GM18951 (cell line): ENCODE measurements around the gene FGF9.

Experiments used
- POLR2A ChIP-seq: IDR thresholded peaks from 4 replicates; pipeline ENCODE4 v1.6.1; 2011; ENCODE audit warnings: mild to moderate bottlenecking; ENCODE audit not compliant: insufficient read length, insufficient read depth; ENCODE audit errors: extremely low read depth
- in situ Hi-C: fragments of 300-500 bp; cut with MboI; formaldehyde crosslinking; loops from one replicate; pipeline ENCODE4 v1.12.0; 2022; ENCODE audit warnings: low sequenced_read_pairs, mixed read lengths, inconsistent platforms; ENCODE audit not compliant: unreplicated experiment

FGF9 gene

DNA sequence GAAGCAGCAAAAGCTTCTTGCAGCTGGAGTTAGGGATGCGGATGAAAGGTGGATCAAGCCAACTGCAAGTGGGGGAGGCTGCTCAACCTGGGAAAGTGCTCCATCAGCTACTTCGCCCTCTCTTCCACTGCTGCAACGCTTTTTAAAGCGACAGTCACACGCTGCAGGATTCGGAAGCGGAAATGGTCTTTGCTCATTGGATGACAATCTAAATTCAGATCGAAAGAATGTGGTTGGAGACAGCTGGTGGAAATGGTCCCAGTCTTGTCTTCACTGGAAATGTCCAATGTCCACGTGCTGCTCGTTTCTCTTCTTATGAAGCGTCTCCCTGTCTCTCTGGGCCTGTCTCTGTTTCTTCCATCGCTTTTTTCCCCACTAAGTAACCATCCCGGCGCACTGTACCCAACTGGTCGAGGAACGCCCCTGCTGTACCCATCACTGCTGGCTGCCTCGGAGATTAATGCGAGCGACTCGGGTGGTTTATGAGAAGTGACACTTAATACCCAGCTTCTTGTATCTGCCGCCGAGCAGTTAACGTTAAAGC lies 2.1 kb upstream of the FGF9 start:
- TF ChIP-seq POLR2A: no peak
- in situ Hi-C loops: no loop called here

DNA sequence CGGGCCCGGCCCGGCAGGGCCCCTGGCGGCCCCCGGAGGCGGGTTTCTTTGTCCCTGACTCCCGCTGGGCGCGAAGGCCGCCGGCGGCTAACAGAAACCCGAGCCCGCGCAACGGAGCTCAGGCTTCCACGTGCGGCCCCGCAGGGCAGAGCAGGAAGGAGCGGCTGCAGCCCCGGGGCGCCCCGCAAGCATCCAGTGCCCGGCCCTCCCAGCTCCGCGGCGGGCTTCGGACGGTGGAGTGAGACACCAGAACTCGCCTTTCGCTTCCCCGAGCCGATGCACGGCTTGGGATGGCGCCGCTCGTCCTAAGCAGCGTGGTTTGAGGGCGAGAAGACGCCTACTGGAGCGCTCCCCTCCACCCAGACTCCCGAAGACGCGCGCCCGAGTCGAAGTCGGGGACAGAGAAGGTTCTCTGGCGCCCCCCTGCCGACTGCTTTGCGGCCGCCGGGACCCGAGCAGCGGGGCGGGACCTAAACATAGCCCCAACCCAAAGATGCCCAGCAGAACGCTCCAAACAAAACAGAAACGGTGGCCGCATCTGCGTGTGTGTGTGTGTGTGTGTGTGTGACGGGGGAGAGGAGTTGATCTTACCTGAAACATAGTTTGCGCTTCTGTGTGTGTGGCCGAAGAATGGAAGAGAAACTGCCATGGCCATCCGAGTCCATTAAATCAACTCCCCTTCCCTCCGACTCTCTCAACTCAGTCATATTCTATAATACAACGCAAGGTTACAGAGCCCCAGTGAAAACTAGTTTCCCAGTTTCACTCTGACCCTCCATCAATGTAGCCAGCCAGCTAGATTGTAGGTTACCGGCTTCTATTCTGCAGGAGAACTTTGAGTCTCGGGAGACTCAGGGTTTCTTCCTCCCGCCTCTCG lies 629 bp upstream of the FGF9 start:
- TF ChIP-seq POLR2A: no peak
- in situ Hi-C loops: no loop called here

DNA sequence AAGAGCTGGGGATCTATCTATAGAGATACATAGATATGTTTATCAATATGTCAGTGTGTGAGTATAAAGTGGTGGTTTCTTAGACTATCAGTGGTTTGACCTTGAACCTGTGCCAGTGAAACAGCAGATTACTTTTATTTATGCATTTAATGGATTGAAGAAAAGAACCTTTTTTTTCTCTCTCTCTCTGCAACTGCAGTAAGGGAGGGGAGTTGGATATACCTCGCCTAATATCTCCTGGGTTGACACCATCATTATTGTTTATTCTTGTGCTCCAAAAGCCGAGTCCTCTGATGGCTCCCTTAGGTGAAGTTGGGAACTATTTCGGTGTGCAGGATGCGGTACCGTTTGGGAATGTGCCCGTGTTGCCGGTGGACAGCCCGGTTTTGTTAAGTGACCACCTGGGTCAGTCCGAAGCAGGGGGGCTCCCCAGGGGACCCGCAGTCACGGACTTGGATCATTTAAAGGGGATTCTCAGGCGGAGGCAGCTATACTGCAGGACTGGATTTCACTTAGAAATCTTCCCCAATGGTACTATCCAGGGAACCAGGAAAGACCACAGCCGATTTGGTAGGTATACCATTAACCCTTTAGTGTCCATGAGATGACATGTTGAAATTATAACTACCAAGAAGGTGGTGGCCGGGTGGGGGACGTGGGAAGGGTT lies 880 bp downstream of the FGF9 start:
- in situ Hi-C loops: no loop called here
- no peak for TF ChIP-seq POLR2A

DNA sequence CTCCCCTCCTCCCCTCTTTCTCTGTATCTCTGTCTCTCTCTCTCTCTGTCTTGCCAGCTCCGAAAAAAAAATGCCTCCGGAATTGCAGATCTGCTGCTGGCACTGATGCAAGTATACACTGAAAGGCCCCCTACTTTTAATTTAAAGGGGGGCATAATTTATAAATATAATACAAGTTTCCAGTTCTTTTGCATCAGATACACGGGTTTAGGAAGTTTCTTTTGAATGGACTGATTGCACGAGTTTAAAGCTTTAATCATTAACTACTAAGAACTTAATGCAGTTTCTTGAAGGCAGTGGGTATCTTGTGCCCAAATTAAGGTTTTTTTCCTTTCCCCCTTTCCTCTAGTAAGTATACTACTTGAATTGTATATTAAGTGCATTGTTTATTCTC lies 1.4 kb downstream of the FGF9 start:
- in situ Hi-C loops: no loop called here
- no peak for TF ChIP-seq POLR2A

DNA sequence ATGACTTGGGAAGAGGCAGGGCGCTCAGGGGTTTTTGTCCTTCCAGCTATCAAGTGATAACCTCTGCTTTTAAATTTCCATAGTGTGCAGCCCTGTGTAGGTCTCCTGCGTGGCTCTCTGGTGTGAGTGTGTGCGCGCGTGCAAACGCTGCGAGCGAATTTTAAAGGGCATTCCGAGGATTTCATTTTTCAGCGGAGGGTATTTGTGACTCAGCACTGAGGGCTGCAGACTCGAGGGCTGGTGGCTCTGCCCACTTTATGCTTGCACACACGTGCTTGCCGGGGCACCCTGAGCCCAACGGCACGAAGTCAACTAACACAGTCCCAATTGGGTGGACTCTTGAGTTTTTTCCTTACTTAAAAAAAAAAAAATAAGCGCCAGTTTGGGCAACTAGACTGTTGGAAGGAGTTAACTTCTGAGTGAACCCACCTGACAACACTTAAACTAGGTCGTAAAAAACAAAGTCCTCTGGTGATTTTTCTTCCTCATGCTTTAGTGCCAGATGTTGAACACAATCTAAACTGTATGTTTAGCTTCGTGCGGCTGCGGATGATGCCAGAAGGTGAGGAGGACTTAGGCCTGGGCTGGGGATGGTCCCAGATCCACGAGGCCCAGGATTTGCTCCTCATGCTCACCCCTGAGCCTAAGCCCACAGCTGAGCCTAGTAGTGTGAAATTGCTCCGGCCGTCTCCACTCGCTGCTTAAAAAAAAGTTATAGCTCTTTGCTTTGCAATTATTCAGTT lies 2.1 kb downstream of the FGF9 start:
- in situ Hi-C loops: no loop called here
- TF ChIP-seq POLR2A: no peak

DNA sequence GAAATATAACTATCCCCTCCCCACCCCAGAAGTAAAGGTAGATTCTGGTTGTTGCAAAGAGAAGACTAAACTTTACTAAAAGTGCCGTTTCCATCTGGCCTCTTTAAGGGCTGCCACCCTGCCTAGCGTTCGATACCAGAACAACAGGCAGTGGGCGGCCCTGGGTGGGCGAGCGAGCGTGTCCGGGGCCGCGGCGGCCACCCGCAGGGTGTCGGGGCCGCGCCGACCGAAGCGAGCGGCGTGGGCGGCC lies 2.6 kb downstream of the FGF9 start:
- no peak for TF ChIP-seq POLR2A
- in situ Hi-C loops: no loop called here

DNA sequence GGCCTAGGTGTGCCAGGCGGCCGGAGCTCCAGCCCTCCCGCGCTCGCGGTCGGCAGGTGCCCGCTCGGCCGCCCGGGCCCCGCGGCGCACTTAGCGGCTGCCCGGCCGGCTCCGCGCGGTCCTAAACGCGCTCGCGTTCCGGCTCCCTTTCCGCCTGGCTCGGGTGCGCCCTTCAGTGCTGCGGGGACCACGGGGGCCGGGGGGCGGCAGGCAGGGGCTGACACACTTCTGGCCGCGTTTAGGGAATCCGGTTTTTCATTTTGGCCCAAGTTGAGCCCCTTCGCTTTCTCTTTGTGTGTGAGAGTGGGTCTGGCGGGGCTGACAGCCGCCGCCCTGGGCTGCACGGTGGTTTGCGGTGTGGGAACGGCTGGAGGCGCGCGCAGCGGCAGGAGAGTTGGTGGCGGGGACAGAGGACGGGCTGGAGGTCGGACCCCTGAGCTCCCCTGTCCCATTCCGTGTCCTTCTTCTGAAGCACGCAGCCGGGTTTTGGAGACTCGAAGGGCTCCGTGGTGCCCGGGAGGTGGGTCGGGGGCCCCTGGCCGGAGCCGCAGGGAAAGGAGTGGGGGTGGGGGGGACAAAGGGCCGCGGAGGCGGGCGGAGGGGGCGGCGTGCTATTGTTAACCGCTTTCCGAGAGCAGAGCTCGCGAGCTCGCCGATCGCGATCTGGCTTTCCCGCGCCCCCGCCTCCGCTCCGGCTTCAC lies 3.1 kb downstream of the FGF9 start:
- TF ChIP-seq POLR2A: no peak
- in situ Hi-C loops: no loop called here

DNA sequence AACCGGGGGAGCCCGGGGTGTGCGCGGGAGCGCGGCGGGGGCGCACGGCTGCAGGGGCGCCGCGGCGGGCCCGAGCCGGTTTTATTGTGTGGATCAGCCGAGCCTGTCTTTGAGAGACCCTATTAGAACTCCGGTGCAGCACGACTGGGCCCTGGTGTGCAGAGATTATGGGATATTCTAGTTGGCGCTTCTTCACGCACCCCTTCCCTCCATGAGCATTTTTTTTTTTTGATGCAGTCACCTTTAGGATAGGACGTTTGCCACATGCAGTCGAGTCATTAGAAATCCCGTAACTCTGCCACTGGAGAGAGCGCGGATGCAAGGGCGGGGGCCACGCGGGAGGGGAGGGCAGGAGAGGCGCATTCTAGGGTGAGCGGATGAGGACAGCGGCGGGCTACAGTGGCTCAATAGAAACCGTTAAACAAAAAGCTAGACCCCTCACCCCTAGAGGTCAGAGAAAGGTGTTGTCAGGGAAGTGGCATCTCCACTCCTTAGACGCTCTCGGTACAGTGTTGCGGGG lies 3.7 kb downstream of the FGF9 start:
- no peak for TF ChIP-seq POLR2A
- in situ Hi-C loops: no loop called here

DNA sequence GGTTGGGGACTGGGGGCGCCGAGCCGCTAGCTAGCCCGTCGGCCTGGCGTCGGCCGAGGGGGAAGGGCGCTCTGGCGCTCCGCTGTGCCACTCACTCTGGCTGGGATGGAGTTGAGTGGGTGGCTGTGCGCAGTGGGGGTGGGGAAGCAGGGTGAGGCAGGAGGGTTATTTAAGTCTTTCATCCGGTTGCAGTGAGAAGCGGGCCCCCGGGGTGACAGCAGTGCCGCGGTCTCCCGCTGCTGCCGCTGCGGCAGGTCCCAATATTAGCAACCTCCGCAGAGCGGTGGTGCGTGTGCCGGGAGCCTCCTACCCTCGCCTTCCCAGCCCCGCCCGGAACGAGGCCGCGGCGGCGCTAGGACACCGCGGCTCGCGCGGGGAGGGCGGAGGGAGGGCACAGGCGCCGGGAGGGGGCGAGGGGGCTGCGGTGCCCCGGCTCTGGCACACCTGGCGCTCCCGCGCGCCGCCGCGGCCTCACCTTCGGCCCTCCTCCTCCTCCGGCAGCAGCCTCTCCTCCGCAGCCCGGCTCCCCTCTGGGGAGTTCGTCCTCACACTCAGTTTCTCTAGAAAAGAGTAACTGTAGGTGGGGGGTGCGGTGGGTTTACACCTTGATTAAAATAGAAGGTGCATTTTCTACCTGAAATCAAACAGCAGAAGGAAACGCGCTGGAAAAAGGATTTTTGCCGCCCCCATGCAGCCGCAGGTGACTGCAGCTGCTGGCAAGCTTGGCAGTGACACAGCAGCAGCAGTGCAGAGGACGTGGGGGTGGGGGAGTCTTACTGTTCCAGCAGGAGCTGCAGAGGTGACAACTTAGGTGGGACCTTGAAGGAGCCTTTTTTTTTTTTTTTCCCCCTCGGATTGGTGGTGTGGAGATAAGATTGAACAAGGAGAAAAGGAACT lies 4.5 kb downstream of the FGF9 start:
- no peak for TF ChIP-seq POLR2A
- in situ Hi-C loops: no loop called here

DNA sequence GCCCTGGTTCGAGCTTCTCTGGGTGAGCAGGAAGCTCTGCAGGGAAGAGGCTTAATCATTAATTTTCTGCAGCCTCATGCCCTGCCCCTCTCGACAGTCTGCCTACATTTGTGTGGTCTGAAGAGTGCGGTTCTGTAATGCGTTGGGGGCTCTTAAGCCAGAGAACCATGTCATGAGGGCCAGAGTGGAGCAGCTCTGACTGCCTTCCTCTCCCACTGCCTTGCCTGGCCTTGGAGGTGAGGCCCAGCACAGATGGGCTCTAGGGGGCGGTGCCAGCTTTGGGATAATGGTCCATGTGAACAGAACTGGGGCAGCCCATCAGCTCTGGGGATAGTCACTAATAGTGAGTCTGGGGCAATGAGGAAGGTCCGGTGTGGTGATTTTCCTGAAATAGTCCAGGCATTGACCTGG lies 5.7 kb downstream of the FGF9 start:
- in situ Hi-C loops: no loop called here
- no peak for TF ChIP-seq POLR2A

DNA sequence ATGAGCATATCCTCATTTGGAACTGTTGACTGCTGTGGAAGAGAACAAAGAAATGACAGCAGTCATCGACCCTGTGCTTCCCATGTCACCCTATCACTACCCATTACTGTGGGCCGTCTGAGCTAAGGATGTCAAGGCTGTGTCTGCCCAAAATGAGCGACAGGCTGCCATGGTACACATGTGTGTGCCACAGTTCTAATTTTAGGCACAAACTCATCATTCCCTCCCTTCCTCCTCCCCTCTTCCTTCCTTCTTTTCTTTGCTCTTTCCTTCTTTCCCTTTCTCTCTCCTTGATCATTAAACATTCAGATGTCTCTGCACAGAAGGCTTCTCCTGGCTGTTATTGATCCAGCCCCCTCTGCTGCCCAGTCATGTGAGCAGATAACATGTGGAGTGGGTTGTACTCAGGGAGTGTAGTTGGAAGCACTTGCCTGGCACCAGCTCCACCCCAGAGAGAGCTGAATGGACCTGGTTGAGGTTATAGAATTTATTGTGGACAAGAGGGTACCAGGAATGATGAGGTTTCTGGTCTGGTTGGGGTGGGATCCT lies 6.3 kb downstream of the FGF9 start:
- no peak for TF ChIP-seq POLR2A
- in situ Hi-C loops: no loop called here

DNA sequence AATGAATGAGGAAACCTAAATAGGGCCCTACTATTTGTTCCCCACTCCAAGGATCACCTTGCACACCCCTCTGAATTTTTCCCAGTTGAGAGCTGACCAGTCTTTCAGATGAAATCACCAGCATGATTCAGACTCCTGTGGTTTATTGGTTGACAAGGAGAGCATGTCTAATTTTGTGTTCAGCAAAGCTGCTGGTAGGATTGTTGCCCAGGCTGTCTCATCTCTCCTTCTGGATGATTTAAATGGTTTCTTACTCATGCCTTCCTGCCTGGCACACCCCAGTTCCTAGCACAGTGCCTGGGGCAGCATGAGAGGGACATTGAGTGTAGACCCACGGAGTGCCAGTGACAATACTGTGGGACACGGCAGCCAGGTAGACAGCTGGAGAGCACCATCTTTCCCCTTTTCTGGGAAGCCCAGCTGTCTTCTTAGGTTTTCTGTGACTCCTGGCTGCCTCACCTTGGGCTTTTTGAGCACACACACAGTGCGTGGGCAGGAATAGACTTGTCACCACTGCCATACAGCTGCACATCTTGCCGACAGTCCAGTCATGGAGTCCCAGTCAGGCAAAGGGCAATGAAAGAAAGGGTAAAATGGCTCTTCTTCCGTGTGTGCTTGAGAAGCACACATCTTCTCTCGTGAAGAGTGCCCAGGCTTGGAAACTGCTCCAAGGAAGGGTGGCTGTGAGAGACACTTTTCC lies 12.3 kb downstream of the FGF9 start:
- in situ Hi-C loops: no loop called here
- TF ChIP-seq POLR2A: no peak
